IMR-90 (cell line): ENCODE data around the gene TMEM208. TPM values are rescaled to one million over a fixed set of nuclear protein-coding genes. Genes with fewer than 3 reads are reported as not detected.
A peak's percentile ranks its signal among the peaks of the same experiment; 100 is the strongest.

Experiments used
- ATAC-seq: fragments of 200-7000 bp; cut with Tn5 transposase; 2 replicates; pipeline ENCODE4 v1.9.1; 2020; ENCODE audit warnings: low read depth, mild to moderate bottlenecking, moderate library complexity
- BruUV-seq: library from RNA; stranded (reverse); fragments of 400-500 nt; replicated peaks from 2 replicates; lab custom pipeline; 2021; lab: Mats Ljungman, UMichigan
- CTCF ChIA-PET: fragments of 300-600 bp; formaldehyde crosslinking; extraction: SDS; loops from one replicate; lab custom pipeline; 2021; ENCODE audit warnings: antibody characterized with exemption; lab: Yijun Ruan, JAX
- POLR2A ChIA-PET: fragments of 300-600 bp; sonication (Branson Sonifier 250); formaldehyde crosslinking; loops from one replicate; lab custom pipeline; 2022; ENCODE audit warnings: antibody characterized with exemption; ENCODE audit not compliant: unreplicated experiment; lab: Charles Lee
- DNase-seq: peaks from one replicate; pipeline ENCODE4 v3.0.0; 2013
- H2AFZ ChIP-seq: replicated peaks from 2 replicates; pipeline ENCODE3; 2013; ENCODE audit warnings: low read length, mild to moderate bottlenecking; ENCODE audit not compliant: poor library complexity
- H2AK5ac ChIP-seq: 2 replicates; pipeline ENCODE4 v1.6.1; 2013; ENCODE audit warnings: low read depth, low read length, inconsistent platforms
- H2AK9ac ChIP-seq: replicated peaks from 2 replicates; pipeline ENCODE3; 2013; ENCODE audit warnings: mild to moderate bottlenecking, low read depth, low read length, moderate library complexity; ENCODE audit not compliant: poor library complexity
- H2BK120ac ChIP-seq: 2 replicates; pipeline ENCODE4 v1.6.1; 2013; ENCODE audit warnings: low read depth, low read length, inconsistent platforms
- H2BK15ac ChIP-seq: 3 replicates; pipeline ENCODE4 v1.6.1; 2013; ENCODE audit warnings: low read depth, low read length, inconsistent platforms
- H2BK20ac ChIP-seq: 2 replicates; pipeline ENCODE4 v1.6.1; 2013; ENCODE audit warnings: low read depth, mild to moderate bottlenecking, inconsistent platforms, low read length, moderate library complexity
- H2BK5ac ChIP-seq: 2 replicates; pipeline ENCODE4 v1.6.1; 2013; ENCODE audit warnings: mild to moderate bottlenecking, low read depth, low read length, inconsistent platforms; ENCODE audit not compliant: poor library complexity, severe bottlenecking
- H3K14ac ChIP-seq: replicated peaks from 2 replicates; pipeline ENCODE4 v1.6.1; 2013; ENCODE audit warnings: low read depth, low read length, inconsistent platforms
- H3K18ac ChIP-seq: 2 replicates; pipeline ENCODE4 v1.6.1; 2013; ENCODE audit warnings: low read depth, low read length, control low read depth
- H3K23ac ChIP-seq: 2 replicates; pipeline ENCODE4 v1.6.1; 2013; ENCODE audit warnings: low read depth, low read length, inconsistent platforms
- H3K27ac ChIP-seq: 2 replicates; pipeline ENCODE4 v1.5.1; 2013; ENCODE audit warnings: mild to moderate bottlenecking, control low read depth, low read length; ENCODE audit not compliant: insufficient read depth
- H3K27me3 ChIP-seq: 2 replicates; pipeline ENCODE4 v1.6.1; 2013; ENCODE audit warnings: low read length; ENCODE audit not compliant: control insufficient read depth, insufficient read depth
- H3K36me3 ChIP-seq: 2 replicates; pipeline ENCODE4 v1.6.1; 2013; ENCODE audit warnings: low read length, mixed read lengths; ENCODE audit not compliant: control insufficient read depth, insufficient read depth
- H3K4ac ChIP-seq: 2 replicates; pipeline ENCODE4 v1.6.1; 2013; ENCODE audit warnings: low read depth, low read length, inconsistent platforms
- H3K4me1 ChIP-seq: 2 replicates; pipeline ENCODE4 v1.6.1; 2013; ENCODE audit warnings: low read length, mixed read lengths; ENCODE audit not compliant: control insufficient read depth, insufficient read depth
- H3K4me2 ChIP-seq: 2 replicates; pipeline ENCODE4 v1.6.1; 2013; ENCODE audit warnings: low read depth, mild to moderate bottlenecking, control low read depth, low read length, moderate library complexity
- H3K4me3 ChIP-seq: 2 replicates; pipeline ENCODE4 v1.5.1; 2013; ENCODE audit warnings: low read depth, mild to moderate bottlenecking, control low read depth, low read length, moderate library complexity; ENCODE audit not compliant: insufficient read depth
- H3K56ac ChIP-seq: 2 replicates; pipeline ENCODE4 v1.6.1; 2013; ENCODE audit warnings: low read length, inconsistent platforms; ENCODE audit not compliant: insufficient read depth; ENCODE audit errors: extremely low read depth
- H3K79me1 ChIP-seq, 2 experiments: 2 replicates each; pipeline ENCODE4 v1.6.1; 2013; ENCODE audit warnings: low read length in 2 of 2, inconsistent platforms in 1 of 2, low read depth in 1 of 2
- H3K9ac ChIP-seq: 2 replicates; pipeline ENCODE4 v1.6.1; 2013; ENCODE audit warnings: low read depth, low read length, control low read depth
- H3K9me1 ChIP-seq: 2 replicates; pipeline ENCODE4 v1.6.1; 2013; ENCODE audit warnings: low read length, inconsistent platforms; ENCODE audit not compliant: insufficient read depth
- H3K9me3 ChIP-seq: 2 replicates; pipeline ENCODE4 v1.6.1; 2013; ENCODE audit warnings: low read length; ENCODE audit not compliant: control insufficient read depth, insufficient read depth
- H4K20me1 ChIP-seq: 2 replicates; pipeline ENCODE4 v1.6.1; 2013; ENCODE audit warnings: low read length, inconsistent platforms; ENCODE audit not compliant: insufficient read depth
- H4K5ac ChIP-seq: 2 replicates; pipeline ENCODE4 v1.6.1; 2013; ENCODE audit warnings: mild to moderate bottlenecking, low read depth, low read length, control low read depth
- H4K8ac ChIP-seq, 2 experiments: 2 replicates each; pipeline ENCODE4 v1.6.1; 2013; ENCODE audit warnings: low read depth in 2 of 2, low read length in 2 of 2, control low read depth in 1 of 2, inconsistent platforms in 1 of 2
- H4K91ac ChIP-seq: 2 replicates; pipeline ENCODE4 v1.6.1; 2013; ENCODE audit warnings: low read depth, low read length, inconsistent platforms; ENCODE audit not compliant: insufficient read depth
- CTCF ChIP-seq: conservative IDR thresholded peaks from 2 replicates; pipeline ENCODE4 v1.5.1; 2012; ENCODE audit warnings: mild to moderate bottlenecking, low read depth, low read length, improper control_type of control experiment
- ELK1 ChIP-seq: fragments of 150-350 bp; IDR thresholded peaks from 2 replicates; pipeline ENCODE4 v1.6.1; 2016; ENCODE audit warnings: low read depth, mild to moderate bottlenecking, low read length, moderate library complexity, borderline replicate concordance
- RAD21 ChIP-seq: IDR thresholded peaks from 2 replicates; pipeline ENCODE4 v1.6.1; 2012; ENCODE audit warnings: low read length, improper control_type of control experiment
- RCOR1 ChIP-seq: IDR thresholded peaks from 2 replicates; pipeline ENCODE4 v1.6.1; 2012; ENCODE audit warnings: mild to moderate bottlenecking, low read length, improper control_type of control experiment; ENCODE audit not compliant: insufficient replicate concordance
- RFX5 ChIP-seq: IDR thresholded peaks from 2 replicates; pipeline ENCODE4 v1.8.0; 2012; ENCODE audit warnings: low read depth, mild to moderate bottlenecking, low read length, moderate library complexity
- SMC3 ChIP-seq: fragments of 150-350 bp; IDR thresholded peaks from 2 replicates; pipeline ENCODE4 v1.6.1; 2016; ENCODE audit warnings: low read depth, mild to moderate bottlenecking, antibody characterized with exemption, low read length, moderate library complexity
- WGBS, 2 experiments: methylation state at CpG; one replicate each; pipeline versions ENCODE4 v1.1.5 to v1.1.7; 2013; ENCODE audit warnings: missing lambda C conversion rate in 2 of 2; ENCODE audit not compliant: insufficient read length in 1 of 2; ENCODE audit errors: extremely low coverage in 2 of 2; 5-methylcytosine and 5-hydroxymethylcytosine counted together
- dilution Hi-C: fragments of 300-500 bp; cut with HindIII; formaldehyde crosslinking; loops from one replicate; pipeline ENCODE4 v1.14.3; 2018; ENCODE audit warnings: low sequenced_read_pairs; ENCODE audit not compliant: unreplicated experiment
- in situ Hi-C: fragments of 300-500 bp; cut with MboI; formaldehyde crosslinking; loops from 3 replicates; pipeline ENCODE4 v1.14.3; 2019; ENCODE audit warnings: low sequenced_read_pairs, inconsistent platforms, mixed read lengths
- intact Hi-C: fragments of 100-400 bp; cut with micrococcal nuclease; formaldehyde crosslinking; loops from 2 replicates; pipeline ENCODE4 v1.10.0; 2022
- polyA plus RNA-seq, 3 experiments: library from polyadenylated mRNA; depleted of rRNA; stranded (reverse); fragments of >200 nt; gene quantifications; 2 replicates each; pipeline ENCODE4 v1.2.3, GENCODE V29; 2012; ENCODE audit warnings: low replicate concordance in 1 of 3
- total RNA-seq: library from RNA; depleted of rRNA; stranded (reverse); fragments of >200 nt; gene quantifications from 2 replicates; pipeline ENCODE4 v1.2.3, GENCODE V29; 2012

TMEM208 gene
- total and polyA plus RNA-seq, 2 of the 4 experiments (the other 2 are of a cell fraction) = 65.6 to 66.5 TPM

GRCh38 chr16:67179421-67180080 lies 47.4 kb upstream of the TMEM208 start:
- H3K9ac ChIP-seq = no peak overlapping the region
- DNase-seq = no peak
- BruUV-seq = no TSS peak
- H3K14ac ChIP-seq = no peak overlapping the region
- H3K27ac ChIP-seq = no peak overlapping the region
- no peak overlapping the region for H3K23ac ChIP-seq
- intact Hi-C loops = loop anchor here (10.0 kb wide), 1 partner anchor 165 kb away; no protein-coding TSS in a partner anchor
- WGBS, 2 experiments = 57% methylated on average over 2 of the region's 13 CpGs; no CpG with 5 or more reads in 1 of the 2 experiments
- H2AK9ac ChIP-seq = peak overlapping the region; percentile 73
- H3K36me3 ChIP-seq = peaks cover 11% of the 10 kb centered on the region; the same call in 1 of the 2 replicates
- H2BK5ac ChIP-seq = no peak overlapping the region
- no peak overlapping the region for H2BK15ac ChIP-seq
- no peak overlapping the region for H2BK120ac ChIP-seq
- H3K79me1 ChIP-seq = peaks cover 27 to 49% of the 10 kb centered on the region in 2 experiments
- peaks cover 34% of the 10 kb centered on the region for H4K20me1 ChIP-seq
- TF ChIP-seq CTCF = peak; percentile 13; the same call in 1 of the 2 replicates
- TF ChIP-seq SMC3 = 0 out of 2 replicates have a peak, but pooled peaks have one; percentile 18
- TF ChIP-seq RAD21 = 0 out of 2 replicates have a peak, but pooled peaks have one; percentile 15
- TF ChIP-seq RCOR1 = no peak
- no peak for TF ChIP-seq ELK1
- TF ChIP-seq RFX5 = no peak
- H3K18ac ChIP-seq = no peak overlapping the region
- no peaks in the 10 kb centered on the region for H3K9me3 ChIP-seq
- peaks cover 12% of the 10 kb centered on the region for H3K4me1 ChIP-seq
- H2AFZ ChIP-seq = no peak overlapping the region
- no peaks in the 10 kb centered on the region for H3K27me3 ChIP-seq
- CTCF ChIA-PET = no interaction called here
- POLR2A ChIA-PET = interaction anchor here (0.6 kb wide), 1 partner anchor 78 kb away, joined by 4 read pairs; no protein-coding TSS in a partner anchor
- peaks cover 10% of the 10 kb centered on the region for H3K9me1 ChIP-seq
- H3K4me2 ChIP-seq = no peak overlapping the region
- in situ Hi-C loops = no loop called here
- no peak overlapping the region for H4K5ac ChIP-seq
- dilution Hi-C loops = no loop called here
- H4K91ac ChIP-seq = no peak overlapping the region
- no peak overlapping the region for H3K4ac ChIP-seq
- no peak overlapping the region for H2BK20ac ChIP-seq
- no peak overlapping the region for H4K8ac ChIP-seq
- no peak overlapping the region for H3K4me3 ChIP-seq
- no peak overlapping the region for H2AK5ac ChIP-seq
- no peak overlapping the region for H3K56ac ChIP-seq
- no peak for ATAC-seq
